Tibial nerve (tissue), 4 donors: ENCODE results near the gene PROCA1.

Experiments used
- EP300 ChIP-seq, 2 donors: sonication (generic); formaldehyde crosslinking; IDR thresholded peaks; one replicate each; pipeline ENCODE4 v1.6.1; 2017; ENCODE audit warnings: antibody characterized with exemption in 2 of 2, mild to moderate bottlenecking in 1 of 2
- POLR2A ChIP-seq, 2 donors: fragments of 450-650 bp; IDR thresholded peaks; one replicate each; pipeline ENCODE4 v1.6.1; 2017; ENCODE audit warnings: antibody characterized with exemption in 2 of 2, mild to moderate bottlenecking in 2 of 2, moderate library complexity in 2 of 2
- TF ChIP-seq, protein P1 (sequence below), 5 experiments: fragments of 200-600 bp in 3 of 5; fragments of 450-650 bp in 2 of 5; sonication (generic) in 3 of 5; IDR thresholded peaks; one replicate each; pipeline ENCODE4 v1.5.1; 2016 to 2019; ENCODE audit warnings: antibody characterized with exemption in 5 of 5, mild to moderate bottlenecking in 3 of 5, moderate library complexity in 2 of 5

DNA sequence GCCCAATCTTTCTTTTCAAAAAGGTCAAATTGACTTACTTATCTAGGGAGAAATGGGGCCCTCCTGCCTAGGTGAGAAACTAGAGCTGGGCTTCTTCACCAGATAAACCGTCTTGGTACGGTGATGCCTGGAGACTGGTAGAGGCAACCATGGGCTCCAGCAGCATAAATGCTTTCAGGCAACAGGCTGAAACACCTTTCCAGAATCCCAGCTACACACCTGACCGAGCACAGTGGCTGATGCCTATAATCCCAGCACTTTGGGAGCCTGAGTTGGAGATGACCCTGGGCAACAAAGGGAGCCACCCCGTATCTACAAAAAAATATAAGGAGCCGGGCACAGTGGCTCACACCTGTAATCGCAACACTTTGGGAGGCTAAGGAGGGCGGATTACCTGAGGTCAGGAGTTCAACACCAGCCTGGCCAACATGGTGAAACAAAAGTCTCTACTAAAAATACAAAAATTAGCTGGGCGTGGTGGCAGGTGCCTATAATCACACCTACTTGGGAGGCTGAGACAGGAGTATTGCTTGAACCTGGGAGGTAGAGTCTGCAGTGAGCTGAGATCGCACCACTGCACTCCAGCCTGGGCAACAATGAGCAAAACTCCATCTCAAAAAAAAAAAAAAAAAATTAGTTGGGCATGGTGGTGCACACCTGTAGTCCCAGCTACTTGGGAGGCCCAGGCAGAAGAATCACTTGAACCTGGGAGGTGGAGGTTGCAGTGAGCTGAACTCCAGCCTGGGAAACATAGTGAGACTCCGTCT lies 40.1 kb upstream of the PROCA1 start:
- TF ChIP-seq POLR2A (IDR thresholded peaks at IDR 0.05) = no peak
- TF ChIP-seq EP300 (IDR thresholded peaks at IDR 0.05) = no peak
- TF ChIP-seq, protein P1, sequence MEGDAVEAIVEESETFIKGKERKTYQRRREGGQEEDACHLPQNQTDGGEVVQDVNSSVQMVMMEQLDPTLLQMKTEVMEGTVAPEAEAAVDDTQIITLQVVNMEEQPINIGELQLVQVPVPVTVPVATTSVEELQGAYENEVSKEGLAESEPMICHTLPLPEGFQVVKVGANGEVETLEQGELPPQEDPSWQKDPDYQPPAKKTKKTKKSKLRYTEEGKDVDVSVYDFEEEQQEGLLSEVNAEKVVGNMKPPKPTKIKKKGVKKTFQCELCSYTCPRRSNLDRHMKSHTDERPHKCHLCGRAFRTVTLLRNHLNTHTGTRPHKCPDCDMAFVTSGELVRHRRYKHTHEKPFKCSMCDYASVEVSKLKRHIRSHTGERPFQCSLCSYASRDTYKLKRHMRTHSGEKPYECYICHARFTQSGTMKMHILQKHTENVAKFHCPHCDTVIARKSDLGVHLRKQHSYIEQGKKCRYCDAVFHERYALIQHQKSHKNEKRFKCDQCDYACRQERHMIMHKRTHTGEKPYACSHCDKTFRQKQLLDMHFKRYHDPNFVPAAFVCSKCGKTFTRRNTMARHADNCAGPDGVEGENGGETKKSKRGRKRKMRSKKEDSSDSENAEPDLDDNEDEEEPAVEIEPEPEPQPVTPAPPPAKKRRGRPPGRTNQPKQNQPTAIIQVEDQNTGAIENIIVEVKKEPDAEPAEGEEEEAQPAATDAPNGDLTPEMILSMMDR (IDR thresholded peaks at IDR 0.05) = no peak
